Stimulated activated CD8-positive, alpha-beta memory T cell treated with anti-CD3 and anti-CD28 coated beads, Interleukin-4, amount 100 ng/mL, for 24 hours (primary cell): ENCODE data around the gene SFMBT1.

Experiments used
- DNase-seq: peaks from one replicate; pipeline ENCODE4 v3.0.0-alpha.2; 2020; ENCODE audit warnings: low read depth

SFMBT1 gene

GRCh38 chr3:53045518-53046170, at the start of gene SFMBT1:
SFMBT1 (minus strand) TSS chr3:53046073; CDS start chr3:52969128, 76,945 bp downstream.
- peak; percentile 58 for DNase-seq

DNA sequence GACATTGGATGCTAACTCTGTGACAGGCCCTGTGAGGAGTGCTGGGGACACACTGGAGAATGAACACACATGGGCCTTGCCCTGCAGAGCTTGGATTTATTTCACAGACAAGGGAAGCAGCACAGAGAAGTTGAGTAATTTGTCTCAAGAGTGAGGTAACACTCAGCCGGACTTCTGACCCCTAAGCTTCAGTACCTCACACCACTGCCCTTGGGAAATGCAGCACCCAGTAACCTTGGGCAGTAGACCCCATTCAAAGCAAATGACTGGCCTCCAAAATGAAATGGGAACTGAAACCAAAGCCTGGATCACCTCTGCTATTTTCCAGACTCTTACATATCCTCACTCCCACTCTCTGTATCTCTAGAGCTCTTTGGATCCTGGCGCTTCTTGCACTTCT, 47.1 kb upstream of the SFMBT1 start:
- DNase-seq = no peak

GRCh38 chr3:53092216-53092615, 46.3 kb upstream of the SFMBT1 start:
- no peak for DNase-seq

GRCh38 chr3:53091011-53091410, 45.1 kb upstream of the SFMBT1 start:
- no peak for DNase-seq

DNA sequence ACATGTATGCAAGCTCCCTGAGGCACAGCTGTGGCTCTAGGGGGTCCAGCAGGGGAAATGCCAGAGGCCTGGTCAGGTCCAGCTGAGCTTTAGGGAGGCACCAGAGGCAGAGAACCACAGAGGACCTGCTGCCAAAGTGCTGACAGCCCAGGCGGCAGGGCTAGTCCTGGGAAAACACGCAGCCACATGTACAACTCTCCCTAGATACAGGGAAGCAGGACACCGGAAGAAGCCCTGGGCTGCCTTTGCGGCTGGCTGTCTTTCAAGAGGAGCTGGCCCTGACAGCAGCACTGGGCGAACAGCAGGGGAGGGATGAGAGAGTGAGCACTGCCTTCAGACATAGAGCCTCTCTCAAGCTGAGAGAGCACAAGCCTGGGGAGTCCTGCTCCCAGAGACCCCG, 43.6 kb upstream of the SFMBT1 start:
- no peak for DNase-seq

DNA sequence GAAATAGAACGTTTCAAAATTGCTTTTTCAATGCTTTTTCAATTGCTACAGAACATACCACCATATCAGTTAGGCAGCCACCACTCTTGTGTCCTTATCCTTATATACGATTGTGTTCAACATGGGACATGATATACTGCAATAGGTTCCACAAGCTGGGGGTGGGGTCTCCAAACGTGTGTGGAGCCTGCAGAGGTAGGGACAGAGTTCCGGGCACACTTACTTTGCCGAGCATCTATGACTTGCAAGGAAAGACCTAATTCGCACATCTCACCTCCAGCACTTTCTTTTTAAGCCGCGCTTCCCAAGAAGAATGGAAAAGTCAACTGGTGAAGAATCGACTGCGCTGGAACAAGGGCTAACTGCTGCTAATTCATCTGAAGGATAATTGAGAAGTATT, 39.6 kb upstream of the SFMBT1 start:
- no peak for DNase-seq

GRCh38 chr3:53084310-53085001, 38.6 kb upstream of the SFMBT1 start:
- DNase-seq = no peak

DNA sequence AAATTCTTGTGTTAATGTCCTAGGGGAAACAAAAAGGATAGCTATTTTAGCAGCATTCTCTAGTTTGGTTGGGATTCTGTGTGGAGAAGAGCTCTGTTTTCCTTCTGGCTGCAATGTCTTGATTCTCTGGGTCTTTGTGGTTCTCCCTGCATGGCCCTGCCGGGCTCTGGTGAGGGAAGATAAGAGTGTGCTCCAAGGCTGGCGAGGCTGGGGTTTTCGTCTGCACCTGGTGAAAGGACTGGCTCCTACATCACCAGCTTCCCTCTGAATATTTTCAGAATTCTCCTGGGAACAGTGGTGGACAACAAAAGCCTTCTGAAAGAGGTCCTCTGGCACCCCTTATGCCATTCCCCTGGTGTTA, 38.1 kb upstream of the SFMBT1 start:
- no peak for DNase-seq

DNA sequence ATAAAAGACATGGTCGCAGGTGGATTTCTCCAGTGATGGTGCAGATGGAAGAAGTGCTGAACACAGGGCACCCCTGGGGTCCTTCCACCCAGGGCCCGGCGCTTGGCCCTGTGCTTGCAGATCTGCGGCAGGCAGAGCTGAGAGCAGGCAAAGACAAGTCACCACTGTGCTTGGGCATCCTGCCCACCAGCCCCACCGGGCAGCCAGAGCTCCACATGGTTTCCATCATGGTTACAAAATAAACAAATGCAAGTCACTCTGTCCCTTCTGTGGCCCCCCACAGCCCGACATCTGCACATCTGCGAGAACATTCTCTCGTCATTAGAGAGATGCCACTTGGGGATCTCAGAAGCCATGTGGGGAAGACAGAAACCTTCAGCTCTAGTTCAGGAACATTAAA, 37.6 kb upstream of the SFMBT1 start:
- no peak for DNase-seq

GRCh38 chr3:53082736-53083135, 36.9 kb upstream of the SFMBT1 start:
- DNase-seq = no peak

DNA sequence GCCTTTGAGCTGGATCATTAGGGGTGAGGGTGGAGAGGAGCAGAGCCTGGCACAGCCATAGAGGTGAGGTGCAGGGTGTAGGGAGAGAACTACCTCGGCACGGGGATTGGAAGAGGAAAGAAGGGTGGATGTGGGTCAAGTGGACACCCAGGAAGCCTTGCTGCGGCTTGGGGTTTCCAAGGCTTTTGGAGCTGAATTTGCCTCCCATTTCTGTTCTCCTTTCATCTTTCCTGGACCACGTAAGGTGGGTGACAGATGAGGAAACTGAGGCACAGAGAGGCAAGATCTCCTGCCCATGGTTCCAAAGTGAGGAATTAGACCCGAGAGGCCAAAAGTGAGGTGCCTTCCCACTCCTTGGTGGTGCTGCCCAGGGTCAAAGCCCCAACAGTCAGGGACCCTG, 35.4 kb upstream of the SFMBT1 start:
- no peak for DNase-seq

- DNase-seq = no peak
These were observed 34.8 kb upstream of the SFMBT1 start for GRCh38 chr3:53080612-53081205.

DNA sequence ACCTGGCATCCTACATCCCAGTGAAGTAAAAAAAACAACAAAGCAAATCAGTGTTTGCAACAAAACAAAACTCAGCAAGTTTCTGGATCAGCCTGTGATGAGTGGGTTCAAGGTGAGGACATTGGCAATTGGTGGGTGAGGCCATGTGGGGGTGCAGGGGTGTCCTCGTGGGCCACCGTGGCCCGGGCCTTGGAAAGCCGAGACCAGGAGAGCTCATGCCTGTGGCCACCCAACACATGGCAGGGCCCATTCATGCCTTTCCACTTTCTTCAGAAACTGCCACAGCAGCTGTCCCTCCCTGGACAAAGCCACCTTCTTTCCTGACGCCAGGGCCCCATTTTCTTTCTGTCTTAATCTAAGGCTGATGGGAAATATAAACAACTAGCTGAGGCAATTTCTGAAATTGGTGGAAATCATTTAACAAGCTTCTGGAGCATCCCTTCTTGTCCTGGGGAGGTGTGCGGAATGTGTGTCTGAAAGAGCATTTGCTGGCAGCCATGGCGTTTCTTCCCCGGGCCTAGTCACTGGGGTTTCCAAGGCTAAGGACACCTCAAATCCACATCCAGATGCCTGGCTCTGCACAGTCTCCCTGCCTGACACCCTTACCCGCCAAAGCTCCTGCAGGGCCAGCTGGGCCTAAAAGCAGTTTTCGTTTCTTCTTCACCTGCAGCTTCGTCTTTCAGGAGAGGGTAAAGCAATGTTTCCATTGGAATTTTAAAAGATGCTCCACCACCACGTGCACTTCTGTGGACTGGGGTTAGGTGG, 34.1 kb upstream of the SFMBT1 start:
- no peak for DNase-seq

GRCh38 chr3:53079147-53079546, 33.3 kb upstream of the SFMBT1 start:
- DNase-seq = no peak

DNA sequence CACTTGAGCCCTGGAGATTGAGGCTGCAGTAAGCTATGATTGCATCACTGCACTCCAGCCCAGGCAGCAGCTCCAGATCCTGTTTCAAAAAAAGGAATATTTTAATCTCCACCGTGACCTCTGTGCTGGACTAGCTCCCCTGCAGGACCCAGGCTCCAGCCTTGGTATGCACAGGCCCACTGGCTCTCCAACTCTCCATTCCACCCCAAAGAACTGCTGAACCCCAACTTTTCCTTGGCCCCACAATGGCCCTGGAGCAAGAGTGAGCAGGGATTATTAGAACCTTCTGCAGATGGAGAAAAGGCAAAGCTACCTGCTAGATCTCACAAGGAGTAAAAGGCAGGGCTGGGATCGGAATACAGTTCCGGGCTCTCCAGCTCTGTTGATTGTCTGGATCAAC, 32.8 kb upstream of the SFMBT1 start:
- DNase-seq = no peak

DNA sequence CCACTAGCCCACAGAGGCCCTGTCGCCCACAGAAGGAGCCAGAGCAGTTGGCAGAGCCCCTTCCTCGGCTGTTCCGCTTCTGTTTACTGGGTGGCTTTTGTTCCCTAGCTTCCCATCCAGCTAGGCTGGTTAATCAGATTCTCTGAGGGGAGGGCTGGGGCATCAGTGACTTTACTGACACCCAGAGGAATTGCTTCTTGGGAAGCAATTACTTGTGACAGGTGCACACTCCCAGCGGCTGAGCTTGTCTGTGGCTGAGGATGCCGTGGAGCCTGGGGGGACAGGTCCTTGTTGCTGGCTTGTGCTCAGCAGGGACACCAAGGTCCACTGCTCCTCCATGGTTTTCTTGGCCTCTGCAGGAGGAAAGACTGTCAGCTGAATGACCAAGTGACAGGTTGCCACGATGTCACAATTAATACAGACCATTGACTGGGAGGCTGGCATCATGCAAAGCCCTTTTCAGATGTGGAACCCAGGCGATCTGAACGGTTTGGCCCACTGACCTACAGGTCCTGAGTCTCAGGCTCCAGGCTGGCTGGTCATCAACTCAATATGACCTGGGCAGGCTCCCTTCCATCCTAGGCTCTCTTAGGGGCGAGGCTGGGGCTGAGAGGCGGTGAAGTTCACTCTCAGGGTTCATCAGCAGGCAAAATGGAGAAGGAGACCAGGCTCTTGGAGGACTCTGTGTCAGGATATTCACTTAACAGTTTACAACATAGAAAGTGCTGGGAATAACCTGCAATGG, 31.8 kb upstream of the SFMBT1 start:
- DNase-seq = no peak

GRCh38 chr3:53075743-53076140, 29.9 kb upstream of the SFMBT1 start:
- DNase-seq = no peak

DNA sequence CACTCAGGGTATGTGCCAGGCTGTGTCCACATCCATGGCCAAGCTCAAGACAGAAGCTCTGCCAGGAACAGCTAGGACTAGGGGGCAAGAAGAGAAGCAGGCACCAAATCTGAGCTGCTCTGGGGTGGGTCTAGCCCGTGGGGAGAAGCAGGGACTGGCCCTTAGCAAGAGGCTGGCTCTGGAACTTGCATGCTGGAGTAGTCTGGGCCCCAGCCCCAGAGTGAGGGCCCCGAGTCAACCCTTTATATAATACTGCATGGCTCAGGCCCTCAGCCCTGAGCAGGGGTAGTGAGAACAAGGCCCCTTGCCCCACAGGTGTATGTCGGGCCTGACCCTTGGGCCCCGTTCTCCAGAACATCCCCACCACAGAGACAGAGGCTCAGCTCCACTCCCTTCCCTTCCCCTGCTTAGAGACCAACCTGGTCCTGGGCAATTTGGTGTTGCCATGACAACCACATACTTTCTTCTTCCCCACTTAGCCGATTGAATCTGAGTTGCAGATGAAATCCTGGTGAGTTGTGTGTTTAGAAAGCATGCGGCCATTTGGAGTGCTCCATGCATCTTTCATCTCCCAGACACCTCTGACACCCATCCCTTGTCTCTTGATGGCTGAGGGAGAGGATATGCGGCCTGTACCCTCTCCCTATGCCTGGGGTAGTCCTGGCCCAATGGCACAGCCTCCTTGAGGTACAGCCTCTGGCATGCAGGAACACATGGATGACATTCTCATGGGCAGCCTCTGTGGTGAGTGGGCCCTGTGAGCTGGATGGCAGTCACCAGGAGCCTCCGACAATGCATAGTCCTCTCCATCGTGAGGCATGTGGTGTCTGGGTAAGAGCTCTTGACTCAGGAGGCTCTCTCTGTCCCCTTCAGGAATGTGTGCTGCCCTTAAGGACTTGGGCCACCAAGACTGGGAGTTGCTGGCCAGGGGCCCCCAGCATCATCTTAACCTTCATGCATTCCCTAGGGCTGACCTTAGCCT, 29.2 kb upstream of the SFMBT1 start:
- no peak for DNase-seq

DNA sequence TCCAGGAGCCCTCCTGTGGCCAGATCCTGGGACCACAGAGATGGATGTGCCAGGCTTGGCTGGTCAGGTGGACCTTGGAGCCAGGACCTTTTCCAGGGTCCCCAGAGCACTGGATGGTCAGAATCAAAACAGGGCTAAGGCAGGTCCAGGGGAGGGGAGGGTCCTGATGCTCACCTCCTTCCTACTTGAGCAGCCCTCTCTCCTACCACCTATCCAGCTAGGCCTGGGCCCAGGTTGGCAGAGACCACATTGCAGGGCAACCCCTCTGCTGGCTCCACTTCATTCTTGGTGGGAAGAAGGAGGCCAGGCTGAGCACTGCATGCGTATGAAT, 28.5 kb upstream of the SFMBT1 start:
- DNase-seq = no peak

DNA sequence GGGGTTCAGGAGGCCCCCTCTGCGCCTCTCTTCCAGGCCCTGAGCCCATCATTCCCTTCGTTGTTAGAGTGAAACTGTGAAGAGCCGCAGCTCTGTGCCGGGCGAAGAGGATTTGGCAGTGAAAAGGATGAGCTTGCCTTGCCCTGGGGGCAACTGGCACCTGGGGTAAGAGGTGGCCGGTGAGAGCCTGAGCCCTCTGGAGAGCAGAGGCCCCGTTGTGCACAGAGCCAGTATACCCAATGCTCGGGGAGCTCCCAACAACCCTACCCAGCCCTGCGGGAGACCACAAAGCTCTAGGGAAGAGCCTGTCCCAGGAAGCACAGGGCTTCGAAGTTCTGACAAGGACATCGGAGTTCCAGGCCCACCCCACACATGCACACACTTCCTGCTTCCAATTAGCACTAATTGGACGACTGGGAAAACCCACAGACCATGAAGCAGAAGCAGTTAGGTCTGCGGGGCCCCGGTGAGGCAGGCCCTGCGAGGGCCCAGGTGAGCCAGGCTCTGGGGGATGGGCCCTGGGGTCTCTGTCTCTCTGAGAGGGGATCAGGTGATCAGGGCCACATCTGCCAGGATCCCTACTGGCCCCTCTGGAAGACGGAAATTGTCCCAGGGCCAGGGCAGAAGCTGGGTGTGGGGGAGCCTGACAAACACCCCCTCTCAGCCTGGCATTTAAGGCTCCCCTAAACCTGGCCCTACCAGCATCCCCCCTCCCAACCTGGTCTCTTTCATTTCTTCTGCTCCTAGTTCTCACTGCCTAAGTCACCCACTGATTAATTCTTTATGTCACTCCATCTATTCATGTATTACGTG, 27.9 kb upstream of the SFMBT1 start:
- no peak for DNase-seq
